ENCODE results near the gene AKT2. TPM values are rescaled to one million over a fixed set of nuclear protein-coding genes. Genes with fewer than 3 reads are reported as not detected.
A peak's percentile ranks its signal among the peaks of the same experiment; 100 is the strongest.

AKT2 gene
- total RNA-seq, 2 donors from 2014 or later, result 190 to 208 TPM

GRCh38 chr19:40236366-40236765, 48.8 kb downstream of the AKT2 start:
- 95 to 100% methylated on average over 2 to 6 of the region's 6 CpGs for WGBS, 2 experiments (ENCODE audit: insufficient coverage in 1 of 2, insufficient read length in 1 of 2)
- no peak overlapping the region for H3K9ac ChIP-seq (ENCODE audit: extremely low read depth, low read length, poor library complexity, severe bottlenecking)
- Mint-ChIP-seq H3K4me1 (peaks cover 13% of the 10 kb centered on the region), H3K36me3 (ENCODE audit: low read depth) (peaks cover 44% of the 10 kb centered on the region), H3K9me3 (no peaks in the 10 kb centered on the region), H3K27ac (no peak overlapping the region), H3K27me3 (ENCODE audit: insufficient read depth) (no peaks in the 10 kb centered on the region), H3K4me3 (no peak overlapping the region)
- TF ChIP-seq, protein P1, sequence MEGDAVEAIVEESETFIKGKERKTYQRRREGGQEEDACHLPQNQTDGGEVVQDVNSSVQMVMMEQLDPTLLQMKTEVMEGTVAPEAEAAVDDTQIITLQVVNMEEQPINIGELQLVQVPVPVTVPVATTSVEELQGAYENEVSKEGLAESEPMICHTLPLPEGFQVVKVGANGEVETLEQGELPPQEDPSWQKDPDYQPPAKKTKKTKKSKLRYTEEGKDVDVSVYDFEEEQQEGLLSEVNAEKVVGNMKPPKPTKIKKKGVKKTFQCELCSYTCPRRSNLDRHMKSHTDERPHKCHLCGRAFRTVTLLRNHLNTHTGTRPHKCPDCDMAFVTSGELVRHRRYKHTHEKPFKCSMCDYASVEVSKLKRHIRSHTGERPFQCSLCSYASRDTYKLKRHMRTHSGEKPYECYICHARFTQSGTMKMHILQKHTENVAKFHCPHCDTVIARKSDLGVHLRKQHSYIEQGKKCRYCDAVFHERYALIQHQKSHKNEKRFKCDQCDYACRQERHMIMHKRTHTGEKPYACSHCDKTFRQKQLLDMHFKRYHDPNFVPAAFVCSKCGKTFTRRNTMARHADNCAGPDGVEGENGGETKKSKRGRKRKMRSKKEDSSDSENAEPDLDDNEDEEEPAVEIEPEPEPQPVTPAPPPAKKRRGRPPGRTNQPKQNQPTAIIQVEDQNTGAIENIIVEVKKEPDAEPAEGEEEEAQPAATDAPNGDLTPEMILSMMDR (conservative IDR thresholded peaks at IDR 0.05), result no peak
- H3K9me3 ChIP-seq (ENCODE audit: control insufficient read depth, low read length), result no peaks in the 10 kb centered on the region
- H3K27ac ChIP-seq (ENCODE audit: low read depth, low read length), result no peak overlapping the region
- H3K4me1 ChIP-seq (ENCODE audit: control insufficient read depth, insufficient read depth, low read length), result peaks cover 8% of the 10 kb centered on the region
- H3K36me3 ChIP-seq (ENCODE audit: control insufficient read depth, insufficient read depth, low read length), result peaks cover 48% of the 10 kb centered on the region
- no peaks in the 10 kb centered on the region for H3K27me3 ChIP-seq (ENCODE audit: control insufficient read depth, insufficient read depth, low read length, poor library complexity, severe bottlenecking)
- H3K4me3 ChIP-seq (ENCODE audit: low read length), result no peak overlapping the region
- DNase-seq, result no peak

DNA sequence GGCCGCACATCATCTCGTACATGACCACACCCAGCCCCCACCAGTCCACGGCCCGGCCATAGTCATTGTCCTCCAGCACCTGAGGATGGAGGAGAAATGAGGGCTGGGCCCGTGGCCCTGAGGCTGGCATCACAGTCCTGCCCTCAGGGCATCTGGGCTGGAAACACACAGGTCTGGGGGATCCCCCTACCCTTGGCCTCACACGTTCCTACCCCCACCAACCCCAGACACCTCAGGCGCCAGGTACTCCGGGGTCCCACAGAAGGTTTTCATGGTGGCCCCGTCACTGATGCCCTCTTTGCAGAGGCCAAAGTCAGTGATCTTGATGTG, 49.2 kb downstream of the AKT2 start:
- no peaks in the 10 kb centered on the region for H3K9me3 ChIP-seq (ENCODE audit: control insufficient read depth, low read length)
- WGBS, 2 experiments (ENCODE audit: insufficient coverage in 1 of 2, insufficient read length in 1 of 2), result 95 to 100% methylated on average over 2 to 9 of the region's 9 CpGs
- Mint-ChIP-seq H3K27me3 (ENCODE audit: insufficient read depth) (no peaks in the 10 kb centered on the region), H3K36me3 (ENCODE audit: low read depth) (peaks cover 41% of the 10 kb centered on the region), H3K4me3 (no peak overlapping the region), H3K4me1 (peaks cover 16% of the 10 kb centered on the region), H3K27ac (no peak overlapping the region), H3K9me3 (no peaks in the 10 kb centered on the region)
- TF ChIP-seq, protein P1 (conservative IDR thresholded peaks at IDR 0.05), result no peak
- no peak overlapping the region for H3K27ac ChIP-seq (ENCODE audit: low read depth, low read length)
- H3K27me3 ChIP-seq (ENCODE audit: control insufficient read depth, insufficient read depth, low read length, poor library complexity, severe bottlenecking), result no peaks in the 10 kb centered on the region
- DNase-seq, result no peak
- no peak overlapping the region for H3K9ac ChIP-seq (ENCODE audit: extremely low read depth, low read length, poor library complexity, severe bottlenecking)
- H3K36me3 ChIP-seq (ENCODE audit: control insufficient read depth, insufficient read depth, low read length), result peaks cover 44% of the 10 kb centered on the region
- H3K4me1 ChIP-seq (ENCODE audit: control insufficient read depth, insufficient read depth, low read length), result peaks cover 11% of the 10 kb centered on the region
- no peak overlapping the region for H3K4me3 ChIP-seq (ENCODE audit: low read length)

- H3K4me3 Mint-ChIP-seq, result no peak overlapping the region
- Histone ChIP-seq H3K4me3 (ENCODE audit: low read length) (no peak overlapping the region), H3K27me3 (ENCODE audit: control insufficient read depth, insufficient read depth, low read length, poor library complexity, severe bottlenecking) (no peaks in the 10 kb centered on the region), H3K9me3 (ENCODE audit: control insufficient read depth, low read length) (no peaks in the 10 kb centered on the region), H3K36me3 (ENCODE audit: control insufficient read depth, insufficient read depth, low read length) (peaks cover 40% of the 10 kb centered on the region), H3K9ac (ENCODE audit: extremely low read depth, low read length, poor library complexity, severe bottlenecking) (no peak overlapping the region), H3K4me1 (ENCODE audit: control insufficient read depth, insufficient read depth, low read length) (peaks cover 12% of the 10 kb centered on the region), H3K27ac (ENCODE audit: low read depth, low read length) (no peak overlapping the region)
- H3K27ac Mint-ChIP-seq, result no peak overlapping the region
- H3K27me3 Mint-ChIP-seq (ENCODE audit: insufficient read depth), result no peaks in the 10 kb centered on the region
- peak; percentile 76 for DNase-seq
- WGBS, 2 experiments (ENCODE audit: insufficient coverage in 1 of 2, insufficient read length in 1 of 2), result 92 to 94% methylated on average over 19 to 30 of the region's 30 CpGs
- H3K36me3 Mint-ChIP-seq (ENCODE audit: low read depth), result peaks cover 39% of the 10 kb centered on the region
- no peaks in the 10 kb centered on the region for H3K9me3 Mint-ChIP-seq
- peaks cover 18% of the 10 kb centered on the region for H3K4me1 Mint-ChIP-seq
- TF ChIP-seq, protein P1 (conservative IDR thresholded peaks at IDR 0.05), result peak; percentile 73
Observed at GRCh38 chr19:40235238-40236025, 49.7 kb downstream of the AKT2 start.
